Non-pigmented ciliary epithelial cell (primary cell): ENCODE data around the gene UGT1A9.
"Not testable (repeated sequence)": the region's sequence is repeated elsewhere in the genome, so short reads cannot be mapped to it uniquely, and the experiment has no call there.

Experiments
- DNase-seq: peaks from one replicate; pipeline ENCODE4 v3.0.0-alpha.2; 2010; ENCODE audit warnings: low read depth

The UGT1A9 gene

DNA sequence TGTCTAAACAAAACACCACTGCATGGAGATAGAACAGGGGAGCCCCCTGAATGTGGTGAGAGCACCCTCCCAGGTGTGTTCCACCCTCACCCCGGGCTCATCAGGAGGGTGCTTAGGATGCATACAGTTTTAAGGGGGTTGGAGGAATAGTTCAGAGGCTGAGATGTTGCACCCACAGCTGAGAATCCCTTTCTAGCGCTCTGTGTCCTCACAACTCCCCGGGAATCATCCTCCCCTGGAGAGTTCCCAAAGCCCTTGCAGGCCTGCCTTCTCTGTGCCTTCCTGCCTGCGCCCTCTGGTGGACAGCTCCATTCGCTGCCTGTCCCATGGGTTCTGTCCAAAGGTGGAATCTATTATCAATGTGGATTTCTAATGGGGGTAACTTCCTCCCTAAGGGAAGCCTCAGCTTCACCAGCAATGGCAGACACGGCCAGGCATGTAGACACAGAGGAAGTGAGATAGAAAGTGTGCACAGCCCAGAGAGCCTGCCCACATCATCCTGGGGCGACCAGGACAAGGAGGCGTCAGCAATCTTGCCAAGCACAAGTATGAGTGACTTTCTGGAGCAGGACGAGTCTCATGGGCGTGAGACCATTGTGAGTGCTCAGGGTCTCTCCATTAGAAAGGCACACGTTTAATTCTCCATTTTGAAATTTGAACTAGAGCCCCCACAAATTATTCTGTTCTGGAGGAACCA, 39.8 kb downstream of the UGT1A9 start:
- DNase-seq: no peak

DNA sequence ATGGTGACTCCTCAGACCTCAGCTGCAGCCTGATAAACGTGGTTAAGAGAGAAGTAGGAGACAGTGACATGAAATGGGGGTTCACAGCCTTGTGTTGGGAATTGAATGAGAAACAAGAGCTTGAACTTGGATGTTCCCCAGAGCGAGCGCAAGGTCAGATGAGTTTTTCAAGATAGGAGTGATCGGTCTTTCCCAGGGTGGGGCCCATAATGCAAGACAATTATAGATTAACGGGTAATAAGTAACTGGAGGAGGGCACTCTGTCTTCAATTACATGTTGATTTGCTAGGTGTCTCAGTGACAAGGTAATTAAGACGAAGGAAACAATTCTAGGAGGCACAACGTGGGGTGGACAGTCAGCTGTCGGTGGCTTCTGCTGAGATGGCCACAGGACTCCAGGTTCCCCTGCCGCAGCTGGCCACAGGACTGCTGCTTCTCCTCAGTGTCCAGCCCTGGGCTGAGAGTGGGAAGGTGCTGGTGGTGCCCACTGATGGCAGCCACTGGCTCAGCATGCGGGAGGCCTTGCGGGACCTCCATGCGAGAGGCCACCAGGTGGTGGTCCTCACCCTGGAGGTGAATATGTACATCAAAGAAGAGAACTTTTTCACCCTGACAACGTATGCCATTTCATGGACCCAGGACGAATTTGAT, 41.0 kb downstream of the UGT1A9 start, which contains the start of gene UGT1A5:
Gene UGT1A5, plus strand, starts transcription at position 297 of the 651 bp plus-strand sequence. Its CDS starts 85 bp downstream, at position 382.
- no peak for DNase-seq

DNA sequence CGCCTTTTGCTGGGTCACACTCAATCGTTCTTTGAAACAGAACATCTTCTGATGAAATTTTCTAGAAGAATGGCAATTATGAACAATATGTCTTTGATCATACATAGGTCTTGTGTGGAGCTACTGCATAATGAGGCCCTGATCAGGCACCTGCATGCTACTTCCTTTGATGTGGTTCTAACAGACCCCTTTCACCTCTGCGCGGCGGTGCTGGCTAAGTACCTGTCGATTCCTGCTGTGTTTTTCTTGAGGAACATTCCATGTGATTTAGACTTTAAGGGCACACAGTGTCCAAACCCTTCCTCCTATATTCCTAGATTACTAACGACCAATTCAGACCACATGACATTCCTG, 41.5 kb downstream of the UGT1A9 start:
- no peak for DNase-seq

DNA sequence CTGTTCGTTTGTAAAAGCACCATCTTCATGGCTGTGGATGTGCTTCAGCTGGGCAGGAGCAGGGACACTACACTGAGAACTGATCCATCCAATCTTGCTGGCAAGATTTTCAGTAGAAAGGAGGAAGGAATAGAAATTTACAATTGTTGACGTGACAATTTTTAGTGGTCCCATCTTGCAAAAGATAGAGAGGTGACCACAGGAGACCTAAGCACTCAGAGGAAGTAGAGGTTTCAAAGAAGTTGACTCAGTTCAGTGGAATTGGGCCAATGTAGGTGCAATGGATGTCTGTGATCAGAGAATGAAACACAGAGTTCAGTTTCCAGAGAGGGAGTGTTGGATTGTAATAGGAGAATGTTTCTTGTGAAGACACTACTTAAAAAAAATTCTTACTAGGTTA, 42.4 kb downstream of the UGT1A9 start:
- no peak for DNase-seq

DNA sequence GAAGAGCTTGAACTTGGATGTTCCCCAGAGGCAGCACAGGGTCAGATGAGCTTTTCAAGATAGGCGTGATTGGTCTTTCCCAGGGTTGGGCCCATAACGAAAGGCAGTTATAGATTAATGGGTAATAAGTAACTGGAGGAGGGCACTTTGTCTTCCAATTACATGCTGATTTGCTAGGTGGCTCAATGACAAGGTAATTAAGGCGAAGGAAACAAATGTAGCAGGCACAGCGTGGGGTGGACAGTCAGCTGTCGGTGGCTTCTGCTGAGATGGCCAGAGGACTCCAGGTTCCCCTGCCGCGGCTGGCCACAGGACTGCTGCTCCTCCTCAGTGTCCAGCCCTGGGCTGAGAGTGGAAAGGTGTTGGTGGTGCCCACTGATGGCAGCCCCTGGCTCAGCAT, 46.9 kb downstream of the UGT1A9 start, which contains the start of gene UGT1A4:
Gene UGT1A4, plus strand, starts transcription at position 185 of the 400 bp plus-strand sequence. Its CDS starts 85 bp downstream, at position 270.
- DNase-seq: no peak

DNA sequence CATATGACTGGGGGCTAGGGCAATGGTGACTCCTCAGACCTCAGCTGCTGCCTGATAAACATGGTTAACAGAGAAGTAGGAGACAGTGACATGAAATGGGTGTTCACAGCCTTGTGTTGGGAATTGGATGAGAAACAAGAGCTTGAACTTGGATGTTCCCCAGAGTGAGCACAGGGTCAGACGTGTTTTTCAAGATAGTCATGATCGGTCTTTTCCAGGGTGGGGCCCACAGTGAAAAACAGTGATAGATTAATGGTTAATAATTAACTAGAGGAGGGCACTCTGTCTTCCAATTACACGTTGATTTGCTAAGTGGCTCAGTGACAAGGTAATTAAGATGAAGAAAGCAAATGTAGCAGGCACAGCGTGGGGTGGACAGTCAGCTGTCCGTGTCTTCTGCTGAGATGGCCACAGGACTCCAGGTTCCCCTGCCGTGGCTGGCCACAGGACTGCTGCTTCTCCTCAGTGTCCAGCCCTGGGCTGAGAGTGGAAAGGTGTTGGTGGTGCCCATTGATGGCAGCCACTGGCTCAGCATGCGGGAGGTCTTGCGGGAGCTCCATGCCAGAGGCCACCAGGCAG, 57.1 kb downstream of the UGT1A9 start, which contains the start of gene UGT1A3:
Gene UGT1A3, plus strand, starts transcription at position 320 of the 579 bp plus-strand sequence. Its CDS starts 85 bp downstream, at position 405.
- no peak for DNase-seq

DNA sequence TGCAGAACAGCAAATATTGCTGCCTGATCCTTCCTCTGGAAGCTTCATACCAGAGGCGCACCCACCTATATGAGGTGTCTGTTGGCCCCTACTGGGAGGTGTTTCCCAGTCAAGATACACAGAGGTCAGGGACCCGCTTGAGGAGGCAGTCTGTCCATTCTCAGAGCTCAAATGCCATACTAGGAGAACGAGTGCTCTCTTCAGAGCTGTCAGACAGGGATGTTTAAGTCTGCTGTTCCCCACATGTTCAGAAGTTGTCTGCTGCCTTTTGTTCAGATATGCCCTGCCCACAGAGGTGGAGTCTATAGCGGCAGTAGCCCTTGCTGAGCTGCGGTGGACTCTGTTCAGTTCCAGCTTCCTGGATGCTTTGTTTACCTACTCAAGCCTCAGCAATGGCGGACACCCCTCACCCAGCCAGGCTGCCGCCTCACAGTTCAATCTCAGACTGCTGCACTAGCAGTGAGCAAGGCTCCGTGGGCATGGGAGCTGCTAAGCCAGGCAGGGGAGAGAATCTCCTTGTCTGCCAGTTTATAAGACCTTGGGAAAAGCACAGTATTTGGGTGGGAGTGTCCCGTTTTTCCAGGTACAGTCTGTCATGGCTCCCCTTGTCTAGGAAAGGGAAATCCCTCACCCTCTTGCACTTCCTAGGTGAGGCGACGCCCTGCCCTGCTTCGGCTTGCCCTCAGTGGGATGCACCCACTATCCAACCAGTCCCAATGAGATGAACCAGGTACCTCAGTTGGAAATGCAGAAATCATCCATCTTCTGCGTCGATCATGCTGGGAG, 65.4 kb downstream of the UGT1A9 start:
- not testable (repeated sequence) for DNase-seq

DNA sequence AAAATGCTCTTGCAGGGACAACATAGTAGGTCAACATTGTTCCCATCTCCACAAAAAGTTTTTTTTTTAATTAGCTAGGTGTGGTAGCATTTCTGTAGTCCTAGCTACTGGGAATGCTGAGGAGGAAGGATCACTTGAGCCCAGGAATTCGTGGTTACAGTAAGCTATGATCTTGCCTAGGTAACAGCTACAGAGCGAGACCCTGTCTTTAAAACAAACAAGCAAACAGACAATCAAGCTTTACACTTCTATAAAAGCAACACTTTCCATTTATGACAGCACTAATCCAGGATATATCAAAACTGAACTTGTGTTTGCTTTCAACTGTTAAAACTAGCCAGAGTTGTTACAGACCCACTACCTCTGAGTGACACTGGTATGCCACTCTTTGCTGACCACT, 69.2 kb downstream of the UGT1A9 start:
- DNase-seq: no peak

DNA sequence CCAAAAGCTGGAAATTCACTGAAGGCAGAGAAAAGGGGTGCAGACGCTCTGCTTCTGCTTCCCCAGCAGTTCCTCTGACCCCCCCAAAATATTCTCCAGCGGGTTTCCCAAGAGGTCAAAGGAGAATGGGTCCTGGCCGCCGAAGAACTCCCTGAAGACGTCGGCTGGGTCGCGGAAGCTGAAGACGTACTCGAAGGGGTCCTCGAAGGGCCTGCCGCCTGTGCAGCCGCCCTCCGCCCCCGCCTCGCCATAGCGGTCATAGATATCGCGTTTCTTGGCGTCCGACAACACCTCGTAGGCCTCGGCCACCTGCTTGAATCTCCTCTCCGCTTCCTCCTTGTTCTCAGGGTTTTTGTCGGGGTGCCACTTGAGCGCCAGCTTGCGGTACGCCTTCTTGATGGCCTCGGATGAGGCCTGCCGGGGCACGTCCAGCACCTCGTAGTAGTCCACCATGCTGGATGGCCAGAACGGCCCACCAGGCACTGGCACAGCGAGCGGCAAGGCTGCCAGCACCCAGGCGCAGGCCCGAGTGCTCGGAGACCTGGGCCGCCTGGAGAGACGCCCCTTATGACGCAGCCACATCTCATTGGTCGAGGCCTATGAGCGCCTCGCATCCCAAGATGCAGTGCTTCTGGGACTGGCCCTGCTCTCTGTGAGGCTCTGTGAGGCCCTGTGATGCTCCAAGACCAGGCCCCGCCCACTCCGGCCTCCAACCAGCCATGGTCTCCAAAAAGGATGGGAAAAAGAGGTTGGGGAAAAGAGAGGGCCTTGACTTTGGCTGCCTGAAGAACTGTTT, 72.0 kb downstream of the UGT1A9 start:
- no peak for DNase-seq

DNA sequence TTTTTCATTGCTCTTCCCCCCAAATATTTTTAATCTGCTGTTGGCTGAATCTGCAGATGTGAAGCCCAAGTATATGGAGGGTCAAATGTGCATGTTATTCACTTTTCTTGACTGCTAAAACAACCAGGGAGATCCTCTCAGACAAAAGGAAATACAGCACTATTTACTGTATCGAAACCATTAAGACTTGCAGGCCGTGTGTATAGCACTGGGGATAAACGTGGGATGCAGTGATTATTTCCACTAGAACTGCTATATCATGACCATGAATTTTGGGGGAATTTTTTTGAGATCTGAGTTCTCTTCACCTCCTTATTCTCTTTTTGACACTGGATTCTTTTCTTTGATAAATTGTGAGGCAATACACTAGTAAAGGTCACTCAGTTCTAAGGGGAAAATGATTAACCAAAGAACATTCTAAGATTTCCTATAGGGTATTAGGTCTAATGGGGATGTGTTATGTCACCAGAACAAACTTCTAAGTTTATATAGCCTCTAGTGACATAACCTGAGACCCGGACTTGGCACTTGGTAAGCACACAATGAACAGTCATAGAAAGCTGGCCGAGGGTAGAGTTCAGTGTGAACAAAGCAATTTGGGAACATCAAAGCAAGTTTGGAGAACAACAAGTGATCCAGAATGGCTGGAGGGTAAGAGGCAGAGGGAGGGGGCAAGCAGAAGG, 73.5 kb downstream of the UGT1A9 start:
- no peak for DNase-seq

DNA sequence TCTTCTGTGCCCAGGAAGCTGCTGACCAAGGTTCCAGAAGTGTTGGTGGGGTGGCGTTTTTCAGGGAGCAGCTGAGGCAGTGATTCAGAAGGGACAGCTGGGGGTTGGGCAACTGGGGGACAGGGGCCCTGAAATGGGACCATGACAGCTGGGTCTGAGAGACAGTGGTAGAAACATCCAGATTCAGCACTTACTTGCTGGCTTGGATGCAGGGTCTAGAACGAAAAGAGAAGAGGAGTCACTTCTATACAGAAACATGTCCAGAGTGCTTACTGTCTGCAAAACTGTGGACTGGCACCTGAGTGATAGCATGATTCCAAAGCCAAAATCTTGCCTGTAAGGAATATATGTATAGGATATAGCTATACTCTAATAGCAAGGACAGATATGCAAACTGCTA, 74.1 kb downstream of the UGT1A9 start:
- DNase-seq: not testable (repeated sequence)

DNA sequence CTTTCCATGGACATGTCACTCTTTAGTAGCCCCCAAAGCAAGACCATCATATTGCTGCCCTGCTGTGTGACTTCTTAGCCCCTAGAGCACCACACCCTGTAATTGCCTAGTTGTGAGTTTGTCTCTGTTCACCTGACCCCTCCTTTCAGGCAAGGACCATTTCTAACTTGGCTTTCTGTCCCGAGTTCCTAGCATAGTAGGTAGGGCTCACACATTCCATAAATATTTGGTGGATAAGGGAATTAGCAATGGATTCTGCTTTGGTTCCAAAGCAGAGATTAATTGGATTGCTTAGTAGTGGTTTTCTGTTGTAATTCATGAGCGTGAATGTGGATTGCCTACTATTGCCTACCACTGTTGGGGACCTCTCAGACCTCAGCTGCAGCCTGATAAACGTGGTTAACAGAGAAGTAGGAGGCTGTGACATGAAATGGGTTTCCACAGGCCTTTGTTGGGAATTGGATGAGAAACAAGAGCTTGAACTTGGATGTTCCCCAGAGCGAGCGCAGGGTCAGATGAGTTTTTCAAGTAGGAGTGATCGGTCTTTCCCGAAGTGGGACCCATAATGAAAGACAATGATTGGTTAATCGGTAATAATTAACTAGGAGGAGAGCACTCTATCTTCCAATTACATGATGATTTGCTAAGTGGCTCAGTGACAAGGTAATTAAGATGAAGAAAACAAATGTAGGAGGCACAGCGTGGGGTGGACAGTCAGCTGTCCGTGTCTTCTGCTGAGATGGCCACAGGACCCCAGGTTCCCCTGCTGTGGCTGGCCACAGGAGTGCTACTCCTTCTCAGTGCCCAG, 75.0 kb downstream of the UGT1A9 start:
- no peak for DNase-seq

DNA sequence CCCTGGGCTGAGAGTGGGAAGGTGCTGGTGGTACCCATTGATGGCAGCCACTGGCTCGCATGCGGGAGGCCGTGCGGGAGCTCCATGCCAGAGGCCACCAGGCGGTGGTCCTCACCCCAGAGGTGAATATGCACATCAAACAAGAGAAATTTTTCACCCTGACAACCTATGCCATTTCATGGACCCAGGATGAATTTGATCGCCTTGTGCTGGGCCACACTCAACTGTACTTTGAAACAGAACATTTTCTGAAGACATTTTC, 75.5 kb downstream of the UGT1A9 start:
- no peak for DNase-seq

DNA sequence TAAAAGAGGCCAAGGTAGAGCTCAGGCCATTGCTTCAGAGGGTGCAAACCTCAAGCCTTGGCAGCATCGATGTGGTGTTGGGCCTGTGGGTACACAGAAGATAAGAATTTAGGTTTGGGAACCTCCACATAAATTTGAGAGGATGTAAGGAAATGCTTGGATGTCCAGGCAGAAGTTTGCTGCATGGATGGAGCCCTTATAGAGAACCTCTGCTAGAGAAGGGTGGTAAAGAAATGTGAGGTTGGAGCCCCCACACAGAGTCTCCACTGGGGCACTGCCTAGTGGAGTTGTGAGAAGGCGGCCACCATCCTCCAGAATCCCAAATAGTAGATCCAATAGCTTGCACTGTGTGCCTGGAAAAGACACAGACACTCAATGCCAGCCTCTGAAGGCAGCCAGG, 79.0 kb downstream of the UGT1A9 start:
- DNase-seq: not testable (repeated sequence)

DNA sequence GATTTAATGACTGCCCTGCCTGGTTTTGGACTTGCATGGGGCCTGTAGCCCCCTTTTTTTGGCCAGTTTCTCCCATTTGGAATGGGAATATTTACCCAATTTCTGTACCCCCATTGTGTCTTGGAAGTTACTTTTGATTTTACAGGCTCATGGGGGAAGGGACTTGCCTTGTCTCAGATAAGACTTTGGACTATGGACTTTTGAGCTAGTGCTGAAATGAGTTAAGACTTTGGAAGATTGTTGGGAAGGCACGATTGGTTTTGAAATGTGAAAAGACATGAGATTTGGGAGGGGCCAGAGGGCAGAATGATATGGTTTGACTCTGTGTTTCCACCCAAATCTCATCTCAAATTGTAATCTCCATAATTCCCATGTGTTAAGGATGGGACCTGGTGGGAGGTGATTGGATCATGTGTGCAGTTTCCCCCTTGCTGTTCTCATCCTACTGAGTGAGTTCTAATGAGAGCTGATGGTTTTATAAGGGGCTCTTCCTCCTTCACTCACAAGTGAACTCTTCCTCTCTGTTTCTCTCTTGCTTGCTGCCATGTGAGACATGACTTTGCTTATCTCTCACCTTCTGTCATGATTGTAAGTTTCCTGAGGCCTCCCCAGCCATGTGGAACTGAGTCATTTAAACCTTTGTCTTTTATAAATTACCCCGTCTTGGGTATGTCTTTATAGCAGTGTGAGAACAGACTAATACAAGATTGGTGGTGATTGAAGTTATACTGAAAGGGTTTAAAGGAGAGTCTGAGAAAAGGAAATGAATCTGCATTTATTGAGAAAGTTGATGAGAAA, 79.7 kb downstream of the UGT1A9 start:
- not testable (repeated sequence) for DNase-seq

DNA sequence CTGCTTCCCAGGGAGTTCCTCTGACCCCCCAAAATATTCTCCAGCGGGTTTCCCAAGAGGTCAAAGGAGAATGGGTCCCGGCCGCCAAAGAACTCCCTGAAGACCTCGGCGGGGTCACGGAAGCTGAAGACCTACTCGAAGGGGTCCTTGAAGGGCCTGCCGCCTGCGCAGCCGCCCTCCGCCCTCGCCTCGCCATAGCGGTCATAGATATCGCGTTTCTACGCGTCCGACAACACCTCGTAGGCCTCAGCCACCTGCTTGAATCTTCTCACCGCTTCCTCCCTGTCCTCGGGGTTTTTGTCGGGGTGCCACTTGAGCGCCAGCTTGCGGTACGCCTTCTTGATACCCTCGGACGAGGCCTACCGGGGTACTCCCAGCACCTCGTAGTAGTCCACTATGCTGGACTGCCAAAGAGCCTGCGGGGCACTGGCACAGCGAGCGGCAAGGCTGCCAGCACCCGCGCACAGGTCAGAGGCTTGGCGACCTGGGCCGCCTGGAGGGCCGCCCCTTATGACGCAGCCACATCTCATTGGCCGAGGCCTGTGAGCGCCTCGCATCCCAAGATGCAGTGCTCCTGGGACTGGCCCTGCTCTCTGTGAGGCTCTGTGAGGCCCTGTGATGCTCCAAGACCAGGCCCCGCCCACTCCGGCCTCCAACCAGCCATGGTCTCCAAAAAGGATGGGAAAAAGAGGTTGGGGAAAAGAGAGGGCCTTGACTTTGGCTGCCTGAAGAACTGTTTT, 83.3 kb downstream of the UGT1A9 start:
- no peak for DNase-seq

DNA sequence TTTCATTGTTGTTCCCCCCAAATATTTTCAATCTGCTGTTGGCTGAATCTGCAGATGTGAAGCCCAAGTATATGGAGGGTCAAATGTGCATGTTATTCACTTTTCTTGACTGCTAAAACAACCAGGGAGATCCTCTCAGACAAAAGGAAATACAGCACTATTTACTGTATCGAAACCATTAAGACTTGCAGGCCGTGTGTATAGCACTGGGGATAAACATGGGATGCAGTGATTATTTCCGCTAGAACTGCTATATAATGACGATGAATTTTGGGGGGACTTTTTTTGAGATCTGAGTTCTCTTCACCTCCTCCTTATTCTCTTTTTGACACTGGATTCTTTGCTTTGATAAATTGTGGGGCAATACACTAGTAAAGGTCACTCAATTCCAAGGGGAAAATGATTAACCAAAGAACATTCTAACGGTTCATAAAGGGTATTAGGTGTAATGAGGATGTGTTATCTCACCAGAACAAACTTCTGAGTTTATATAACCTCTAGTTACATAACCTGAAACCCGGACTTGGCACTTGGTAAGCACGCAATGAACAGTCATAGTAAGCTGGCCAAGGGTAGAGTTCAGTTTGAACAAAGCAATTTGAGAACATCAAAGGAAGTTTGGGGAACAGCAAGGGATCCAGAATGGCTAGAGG, 84.9 kb downstream of the UGT1A9 start:
- DNase-seq: no peak

DNA sequence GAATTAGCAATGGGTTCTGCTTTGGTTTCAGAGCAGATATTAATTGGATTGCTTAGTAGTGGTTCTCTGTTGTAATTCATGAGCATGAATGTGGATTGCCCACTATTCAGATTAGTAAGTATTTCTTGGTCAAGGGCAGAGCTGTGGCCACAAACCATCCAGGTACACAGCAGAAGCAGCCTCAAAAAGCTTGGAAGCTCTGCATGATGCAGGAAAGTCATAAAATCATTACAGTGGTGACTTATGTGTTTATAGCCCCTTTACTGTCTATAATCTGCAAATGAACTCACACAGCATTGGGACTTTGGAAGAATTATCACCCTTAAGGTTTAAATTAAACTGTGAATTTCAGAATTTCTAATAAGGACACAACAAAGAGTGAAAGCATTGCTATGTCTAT, 86.4 kb downstream of the UGT1A9 start:
- no peak for DNase-seq
